BLaER1 (cell line): Measurements from ENCODE around the gene SRPX2.

Experiments used
- H3K27ac ChIP-seq: shearing (Covaris generic); formaldehyde crosslinking; 2 replicates; pipeline ENCODE4 v1.8.1; 2022
- H3K27me3 ChIP-seq: shearing (Covaris generic); formaldehyde crosslinking; 2 replicates; pipeline ENCODE4 v1.8.1; 2022
- H3K36me3 ChIP-seq: shearing (Covaris generic); formaldehyde crosslinking; 2 replicates; pipeline ENCODE4 v1.8.1; 2022
- H3K4me1 ChIP-seq: shearing (Covaris generic); formaldehyde crosslinking; 2 replicates; pipeline ENCODE4 v1.8.1; 2022
- H3K4me2 ChIP-seq: shearing (Covaris generic); formaldehyde crosslinking; 2 replicates; pipeline ENCODE4 v1.8.1; 2022
- H3K4me3 ChIP-seq: shearing (Covaris generic); formaldehyde crosslinking; 2 replicates; pipeline ENCODE4 v1.8.1; 2022
- H3K9ac ChIP-seq: shearing (Covaris generic); formaldehyde crosslinking; 2 replicates; pipeline ENCODE4 v1.8.1; 2022
- H3K9me3 ChIP-seq: shearing (Covaris generic); formaldehyde crosslinking; 2 replicates; pipeline ENCODE4 v1.8.1; 2022
- H4K20me1 ChIP-seq: shearing (Covaris generic); formaldehyde crosslinking; 2 replicates; pipeline ENCODE4 v1.8.1; 2022
- Cebpa-rat ChIP-seq: shearing (Covaris generic); IDR thresholded peaks from 2 replicates; pipeline ENCODE4 v1.8.1; 2022

The SRPX2 gene

DNA sequence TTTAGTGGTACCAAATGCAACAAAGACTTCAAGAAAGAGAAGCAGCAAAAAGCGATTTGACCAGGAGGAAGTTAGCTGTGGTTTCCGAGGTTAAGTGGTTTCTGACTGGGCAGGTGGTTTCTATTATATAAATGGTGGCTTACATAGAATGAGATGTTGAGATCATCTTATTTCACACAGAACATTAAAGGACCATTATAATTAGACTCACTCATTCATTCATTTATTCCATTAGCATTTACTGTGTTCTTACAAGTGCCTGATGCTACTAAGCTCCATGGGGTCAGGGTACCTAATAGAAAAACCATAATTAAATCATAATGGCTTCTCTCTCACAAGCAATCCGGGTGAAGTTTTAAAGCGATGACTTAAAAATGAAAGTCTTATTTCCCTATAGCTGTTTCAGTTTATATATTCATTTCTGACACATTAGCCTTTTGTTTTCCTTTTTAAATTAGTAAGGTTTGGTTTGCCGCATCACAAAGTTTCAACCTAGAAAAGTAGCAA is 18.0 kb upstream of the SRPX2 start:
- Histone ChIP-seq H3K4me2 (peak overlapping the region; percentile 70), H3K36me3 (no peaks in the 10 kb centered on the region), H3K9ac (no peak overlapping the region), H4K20me1 (peaks cover 15% of the 10 kb centered on the region), H3K27ac (no peak overlapping the region), H3K9me3 (no peaks in the 10 kb centered on the region), H3K27me3 (no peaks in the 10 kb centered on the region), H3K4me3 (no peak overlapping the region), H3K4me1 (peaks cover 24% of the 10 kb centered on the region)
- TF ChIP-seq Cebpa-rat = no peak

DNA sequence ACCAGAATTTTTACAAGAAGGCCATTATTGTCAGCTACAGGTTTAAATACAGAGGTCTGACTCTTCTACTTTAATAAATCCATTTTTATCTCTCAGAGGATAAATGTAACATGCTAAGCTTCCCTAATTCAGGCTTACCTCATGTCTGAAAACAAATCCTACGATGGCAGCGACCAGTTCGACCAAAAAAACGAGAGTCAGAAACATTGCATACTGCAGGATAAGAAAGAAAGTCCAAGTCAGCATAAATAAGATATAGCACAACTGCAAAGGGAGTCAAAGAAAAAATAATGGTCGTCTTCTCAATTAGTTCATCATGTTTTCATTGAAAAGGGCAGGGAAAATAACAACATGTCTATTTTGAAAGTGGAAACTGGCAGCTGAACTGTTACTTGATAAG is 9.0 kb upstream of the SRPX2 start:
- H3K4me3 ChIP-seq = no peak overlapping the region
- H3K36me3 ChIP-seq = no peaks in the 10 kb centered on the region
- H3K9me3 ChIP-seq = peaks cover 5% of the 10 kb centered on the region; the same call in 1 of the 2 replicates
- no peak for TF ChIP-seq Cebpa-rat
- no peak overlapping the region for H3K4me2 ChIP-seq
- H4K20me1 ChIP-seq = no peaks in the 10 kb centered on the region
- 0 out of 2 replicates have a peak, but pooled peaks cover 7% of the 10 kb centered on the region for H3K27me3 ChIP-seq
- no peak overlapping the region for H3K9ac ChIP-seq
- no peaks in the 10 kb centered on the region for H3K4me1 ChIP-seq
- no peak overlapping the region for H3K27ac ChIP-seq

DNA sequence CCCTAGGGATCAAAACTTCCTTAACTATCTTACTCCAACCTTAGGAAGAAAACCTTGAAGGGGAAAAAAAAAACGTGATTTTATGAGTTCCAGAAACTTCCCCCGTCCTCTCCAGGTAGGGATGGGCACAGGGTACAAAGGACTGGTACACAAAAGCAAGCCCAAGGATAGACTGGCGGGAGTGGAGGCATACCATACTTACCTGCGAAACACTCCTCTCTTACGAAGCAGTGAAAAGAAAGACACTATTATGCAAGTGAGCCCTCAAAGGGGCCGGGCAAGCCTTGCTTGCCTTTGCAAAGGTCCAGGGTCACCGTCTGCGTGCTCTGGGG is 8.0 kb upstream of the SRPX2 start:
- Histone ChIP-seq H3K4me1 (no peaks in the 10 kb centered on the region), H3K4me3 (no peak overlapping the region), H3K4me2 (no peak overlapping the region), H3K9ac (no peak overlapping the region), H3K36me3 (no peaks in the 10 kb centered on the region), H3K27ac (no peak overlapping the region), H4K20me1 (no peaks in the 10 kb centered on the region), H3K27me3 (0 out of 2 replicates have a peak, but pooled peaks cover 7% of the 10 kb centered on the region), H3K9me3 (peaks cover 5% of the 10 kb centered on the region; the same call in 1 of the 2 replicates)
- TF ChIP-seq Cebpa-rat = no peak

DNA sequence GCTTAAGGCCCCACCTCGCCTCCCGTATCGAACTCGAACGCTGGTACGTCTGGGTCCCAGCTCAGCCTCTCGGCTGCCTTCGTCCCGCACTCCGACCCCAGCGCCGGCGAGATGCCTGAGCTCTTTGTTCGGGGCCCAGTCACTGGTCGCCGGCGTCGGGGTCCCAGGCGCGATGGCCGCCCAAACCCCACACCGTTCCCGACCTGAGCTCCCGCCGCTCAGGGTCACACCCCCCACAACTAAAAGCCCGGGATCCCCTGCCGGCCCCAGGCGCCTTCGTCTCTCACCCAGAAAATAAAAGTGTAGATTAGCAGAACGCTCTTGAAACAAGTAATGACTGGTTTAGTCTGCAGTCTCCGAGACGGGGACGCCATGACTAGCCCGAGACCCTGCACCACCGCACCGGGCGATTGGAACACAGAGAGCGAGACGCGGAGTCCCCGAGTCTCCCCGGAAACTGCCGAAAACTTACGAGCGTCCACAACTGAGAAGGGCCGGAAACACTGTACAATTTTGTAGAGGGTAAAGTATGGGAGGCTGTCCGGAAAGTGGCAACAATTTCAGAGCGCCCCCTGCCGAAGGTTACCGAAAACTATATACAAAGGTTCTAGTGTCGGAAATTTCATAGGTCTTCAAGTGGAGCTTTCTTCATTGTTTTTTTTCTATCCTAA is 7.5 kb upstream of the SRPX2 start, which contains the start of gene TSPAN6:
TSPAN6 (minus strand) TSS at position 486 of the 671 bp plus-strand sequence; CDS start at position 374, 112 bp downstream.
- no peak within 1 kb of the TSS for H3K4me3 ChIP-seq
- no peak within 1 kb of the TSS for H3K9ac ChIP-seq
- 0 out of 2 replicates have a peak, but pooled peaks cover 7% of the 10 kb centered on the region for H3K27me3 ChIP-seq
- no peak within 1 kb of the TSS for H3K4me2 ChIP-seq
- no peaks in the 10 kb centered on the region for H4K20me1 ChIP-seq
- H3K27ac ChIP-seq = no peak within 1 kb of the TSS
- H3K36me3 ChIP-seq = no peaks in the 10 kb centered on the region
- TF ChIP-seq Cebpa-rat = no peak
- no peaks in the 10 kb centered on the region for H3K4me1 ChIP-seq
- H3K9me3 ChIP-seq = peaks cover 5% of the 10 kb centered on the region; the same call in 1 of the 2 replicates

DNA sequence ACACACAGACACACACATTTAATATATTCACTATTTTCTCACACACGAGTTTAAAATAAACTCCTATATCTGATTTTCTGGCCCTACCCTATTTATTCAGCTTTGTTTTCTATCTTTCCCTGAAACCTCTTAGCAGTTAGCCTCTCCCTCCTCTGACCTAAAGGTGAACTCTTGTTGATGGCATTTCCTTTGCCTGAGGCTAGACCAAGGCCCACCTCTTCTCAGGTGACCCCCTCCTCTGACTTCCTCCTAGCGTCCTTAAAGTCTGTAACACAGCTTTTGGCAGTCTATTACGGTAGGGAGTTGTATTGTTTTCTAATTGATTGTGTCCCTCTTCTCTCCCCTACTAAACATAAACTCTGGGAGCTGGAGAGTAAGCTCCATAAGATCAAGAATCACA is 1.7 kb upstream of the SRPX2 start:
- Histone ChIP-seq H3K9me3 (no peaks in the 10 kb centered on the region), H3K4me2 (no peak overlapping the region), H4K20me1 (no peaks in the 10 kb centered on the region), H3K4me1 (peaks cover 19% of the 10 kb centered on the region), H3K9ac (no peak overlapping the region), H3K27ac (no peak overlapping the region), H3K4me3 (no peak overlapping the region), H3K27me3 (no peaks in the 10 kb centered on the region), H3K36me3 (no peaks in the 10 kb centered on the region)
- no peak for TF ChIP-seq Cebpa-rat

DNA sequence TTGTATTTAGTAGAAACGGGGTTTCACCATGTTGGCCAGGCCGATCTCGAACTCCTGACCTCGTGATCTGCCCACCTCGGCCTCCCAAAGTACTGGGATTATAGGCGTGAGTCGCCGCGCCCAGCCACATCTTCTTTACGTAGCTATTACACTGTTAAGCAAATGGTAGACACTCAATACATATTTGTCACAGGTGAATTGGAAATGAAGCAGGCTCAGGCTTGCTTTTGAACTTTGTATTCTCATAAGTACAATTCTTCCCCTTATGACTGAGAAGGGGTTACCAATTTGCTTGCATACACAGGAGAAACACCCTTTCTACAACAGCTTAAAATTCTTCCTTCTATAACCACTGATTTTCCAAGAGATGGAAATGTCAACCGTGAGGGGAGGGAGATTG is 787 bp upstream of the SRPX2 start:
- H3K27ac ChIP-seq = no peak overlapping the region
- TF ChIP-seq Cebpa-rat = no peak
- H4K20me1 ChIP-seq = no peaks in the 10 kb centered on the region
- no peaks in the 10 kb centered on the region for H3K36me3 ChIP-seq
- peaks cover 28% of the 10 kb centered on the region for H3K4me1 ChIP-seq
- H3K4me2 ChIP-seq = no peak overlapping the region
- no peak overlapping the region for H3K9ac ChIP-seq
- H3K27me3 ChIP-seq = no peaks in the 10 kb centered on the region
- no peaks in the 10 kb centered on the region for H3K9me3 ChIP-seq
- no peak overlapping the region for H3K4me3 ChIP-seq

DNA sequence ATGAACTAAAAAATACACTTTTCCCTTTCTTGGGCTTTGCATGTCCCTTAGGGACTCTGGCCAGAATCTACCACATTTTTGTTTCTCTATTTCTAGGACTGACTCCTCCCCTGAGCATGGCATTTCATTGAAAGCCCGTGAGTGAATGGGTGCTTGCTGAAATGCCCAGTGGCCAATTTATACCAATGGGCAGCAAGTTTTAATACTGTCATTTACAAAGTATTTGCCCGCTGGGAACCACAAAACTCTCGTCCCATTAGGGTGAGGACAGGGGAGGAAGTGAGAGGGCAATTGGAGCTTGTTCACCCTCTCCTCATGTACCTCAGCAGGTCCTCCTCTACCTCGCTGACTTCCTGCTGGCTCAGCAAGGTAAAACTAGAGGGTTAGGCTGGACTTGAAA is 1.1 kb downstream of the SRPX2 start:
- H3K36me3 ChIP-seq = no peaks in the 10 kb centered on the region
- H3K4me3 ChIP-seq = no peak overlapping the region
- TF ChIP-seq Cebpa-rat = no peak
- H3K4me1 ChIP-seq = peaks cover 42% of the 10 kb centered on the region
- no peak overlapping the region for H3K9ac ChIP-seq
- H3K27ac ChIP-seq = no peak overlapping the region
- H4K20me1 ChIP-seq = no peaks in the 10 kb centered on the region
- H3K9me3 ChIP-seq = no peaks in the 10 kb centered on the region
- H3K27me3 ChIP-seq = no peaks in the 10 kb centered on the region
- peak overlapping the region; percentile 43 for H3K4me2 ChIP-seq

DNA sequence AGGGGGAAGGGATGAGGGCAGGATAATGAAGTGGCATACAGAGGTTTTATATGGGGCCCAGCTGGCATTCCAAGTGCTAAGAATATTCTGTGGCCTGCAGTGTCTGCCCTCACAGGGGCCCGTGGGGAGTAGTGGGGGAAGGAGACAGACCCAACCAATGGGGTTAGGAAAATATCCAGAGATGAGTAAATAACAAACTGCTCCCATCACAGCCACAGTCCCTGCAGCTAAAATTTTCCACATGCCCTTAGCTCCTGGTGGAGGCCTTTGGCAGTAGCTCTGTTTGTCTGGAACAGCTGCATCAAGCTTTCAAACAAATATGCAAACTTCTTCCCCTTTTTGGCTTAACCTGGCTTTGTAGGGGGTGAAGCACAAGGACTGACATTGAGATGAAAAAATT is 3.1 kb downstream of the SRPX2 start:
- no peaks in the 10 kb centered on the region for H3K36me3 ChIP-seq
- no peaks in the 10 kb centered on the region for H3K9me3 ChIP-seq
- peaks cover 42% of the 10 kb centered on the region for H3K4me1 ChIP-seq
- no peaks in the 10 kb centered on the region for H3K27me3 ChIP-seq
- no peak for TF ChIP-seq Cebpa-rat
- no peaks in the 10 kb centered on the region for H4K20me1 ChIP-seq
- H3K9ac ChIP-seq = no peak overlapping the region
- H3K4me3 ChIP-seq = no peak overlapping the region
- no peak overlapping the region for H3K27ac ChIP-seq
- H3K4me2 ChIP-seq = peak overlapping the region; percentile 70

DNA sequence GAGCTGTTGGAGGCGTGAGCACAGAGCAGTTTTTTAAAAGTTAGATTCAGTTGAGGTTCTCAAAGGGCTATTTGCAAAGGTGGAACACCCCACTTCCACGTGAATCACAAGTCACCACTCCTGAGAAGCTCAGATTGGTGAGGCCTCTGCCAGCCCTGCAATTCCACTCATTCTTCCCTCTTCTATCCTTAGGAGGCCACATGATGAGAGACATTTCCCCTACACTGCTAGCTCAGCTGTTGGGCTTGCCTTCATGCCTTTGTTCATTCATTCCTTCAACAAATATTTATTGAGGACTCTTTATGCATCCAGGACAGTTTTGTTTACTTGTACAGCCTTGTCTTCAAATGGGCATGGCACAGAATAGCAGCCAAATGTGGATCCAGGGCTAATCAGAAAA is 3.7 kb downstream of the SRPX2 start:
- Histone ChIP-seq H3K4me3 (no peak overlapping the region), H3K36me3 (no peaks in the 10 kb centered on the region), H3K27me3 (no peaks in the 10 kb centered on the region), H3K9ac (no peak overlapping the region), H3K27ac (no peak overlapping the region), H4K20me1 (no peaks in the 10 kb centered on the region), H3K9me3 (no peaks in the 10 kb centered on the region), H3K4me1 (peaks cover 42% of the 10 kb centered on the region), H3K4me2 (peak overlapping the region; percentile 70; the same call in 1 of the 2 replicates)
- no peak for TF ChIP-seq Cebpa-rat

DNA sequence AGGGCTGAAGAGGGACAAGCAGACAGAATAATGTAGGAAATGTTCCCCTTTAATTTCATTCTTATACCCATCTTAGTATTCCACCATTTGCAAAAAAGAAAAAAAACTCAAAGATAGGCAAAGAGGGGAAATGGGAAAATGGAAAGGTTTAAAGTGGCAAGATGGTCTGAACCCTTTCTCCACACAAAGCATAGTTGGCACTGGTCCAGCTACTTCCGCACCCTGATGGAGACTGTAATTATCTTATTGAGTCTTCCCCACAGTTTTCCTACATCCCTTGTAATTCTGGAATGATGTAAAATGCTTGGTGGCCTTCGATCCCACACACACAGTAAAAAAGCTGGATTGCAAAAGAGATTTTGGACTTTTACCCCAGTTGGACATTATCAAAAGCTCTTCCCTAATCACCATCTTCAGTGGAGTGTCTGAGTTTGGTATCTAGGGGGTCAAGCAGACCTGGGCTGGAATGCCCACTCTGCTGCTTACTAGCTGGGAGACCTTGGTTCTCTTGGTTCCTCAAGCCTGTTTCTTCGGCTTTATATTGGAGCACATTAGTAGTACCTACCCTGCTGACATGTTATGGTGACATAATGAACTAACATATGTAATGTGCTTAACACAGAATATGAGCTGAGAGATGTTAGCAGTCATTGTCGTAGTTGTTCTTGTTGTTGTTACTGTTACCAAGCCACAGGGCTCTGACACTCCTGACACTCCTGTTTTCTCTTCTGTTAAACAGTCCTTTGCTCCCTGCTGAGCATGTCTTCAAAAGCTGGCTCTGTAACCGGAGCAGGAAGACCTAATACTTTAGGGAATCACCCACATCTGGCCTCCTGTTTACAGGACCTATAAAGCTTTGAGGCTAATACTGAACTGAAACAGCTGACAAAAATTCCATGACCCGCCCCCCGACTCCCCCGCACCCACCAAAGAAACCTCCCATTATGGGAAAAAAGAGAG is 4.7 kb downstream of the SRPX2 start:
- Histone ChIP-seq H3K36me3 (no peaks in the 10 kb centered on the region), H3K9ac (no peak overlapping the region), H4K20me1 (no peaks in the 10 kb centered on the region), H3K4me1 (peaks cover 42% of the 10 kb centered on the region), H3K27ac (no peak overlapping the region), H3K4me2 (peak overlapping the region; percentile 31), H3K27me3 (no peaks in the 10 kb centered on the region), H3K4me3 (no peak overlapping the region), H3K9me3 (no peaks in the 10 kb centered on the region)
- TF ChIP-seq Cebpa-rat = no peak
